Osteoblast (primary cell): ENCODE measurements around the gene VIPR1. TPM values are rescaled to one million over a fixed set of nuclear protein-coding genes. Genes with fewer than 3 reads are reported as not detected.

Source experiments
- DNase-seq: peaks from one replicate; pipeline ENCODE4 v3.0.0; 2011; ENCODE audit warnings: low spot score, mixed read lengths; ENCODE audit not compliant: insufficient read length; ENCODE audit errors: missing footprints
- H2AFZ ChIP-seq: 2 replicates; pipeline ENCODE4 v1.6.0; 2011; ENCODE audit warnings: mild to moderate bottlenecking, low read length
- H3K27ac ChIP-seq: 2 replicates; pipeline ENCODE4 v1.5.1; 2011; ENCODE audit warnings: mild to moderate bottlenecking, low read depth, low read length, moderate library complexity
- H3K27me3 ChIP-seq: 2 replicates; pipeline ENCODE4 v1.6.0; 2012; ENCODE audit warnings: mild to moderate bottlenecking, control low read depth, inconsistent platforms, low read length, moderate library complexity; ENCODE audit not compliant: insufficient read depth
- H3K36me3 ChIP-seq: 2 replicates; pipeline ENCODE4 v1.5.1; 2011; ENCODE audit warnings: mild to moderate bottlenecking, low read length, control low read depth, moderate library complexity; ENCODE audit not compliant: insufficient read depth
- H3K4me1 ChIP-seq: 2 replicates; pipeline ENCODE4 v1.5.1; 2011; ENCODE audit warnings: mild to moderate bottlenecking, low read length, control low read depth, moderate library complexity; ENCODE audit not compliant: insufficient read depth
- H3K4me2 ChIP-seq: 2 replicates; pipeline ENCODE4 v1.6.0; 2011; ENCODE audit warnings: mild to moderate bottlenecking, low read length; ENCODE audit not compliant: insufficient read depth
- H3K4me3 ChIP-seq: fragments of 200-600 bp; sonication (generic); 3 replicates; pipeline ENCODE4 v1.5.1; 2012; ENCODE audit warnings: mild to moderate bottlenecking, low read length, inconsistent platforms; ENCODE audit not compliant: insufficient read depth
- H3K79me2 ChIP-seq: 2 replicates; pipeline ENCODE4 v1.6.0; 2012; ENCODE audit warnings: mild to moderate bottlenecking, low read length, control low read depth, inconsistent platforms; ENCODE audit not compliant: insufficient read depth
- H3K9me3 ChIP-seq: 2 replicates; pipeline ENCODE4 v1.5.1; 2011; ENCODE audit warnings: low read depth, low read length, control low read depth
- H4K20me1 ChIP-seq: 2 replicates; pipeline ENCODE4 v1.6.0; 2012; ENCODE audit warnings: mild to moderate bottlenecking, low read length, control low read depth; ENCODE audit not compliant: insufficient read depth
- total RNA-seq: library from RNA; depleted of rRNA; stranded (reverse); fragments of >200 nt; gene quantifications from 2 replicates; pipeline ENCODE4 v1.2.3, GENCODE V29; 2012
- TF ChIP-seq, protein P1 (sequence below): IDR thresholded peaks from 2 replicates; pipeline ENCODE4 v1.5.1; 2011; ENCODE audit warnings: mild to moderate bottlenecking, low read depth, low read length, moderate library complexity; ENCODE audit errors: extremely low read depth

VIPR1 gene
- total RNA-seq, 1 donor, result not detected

DNA sequence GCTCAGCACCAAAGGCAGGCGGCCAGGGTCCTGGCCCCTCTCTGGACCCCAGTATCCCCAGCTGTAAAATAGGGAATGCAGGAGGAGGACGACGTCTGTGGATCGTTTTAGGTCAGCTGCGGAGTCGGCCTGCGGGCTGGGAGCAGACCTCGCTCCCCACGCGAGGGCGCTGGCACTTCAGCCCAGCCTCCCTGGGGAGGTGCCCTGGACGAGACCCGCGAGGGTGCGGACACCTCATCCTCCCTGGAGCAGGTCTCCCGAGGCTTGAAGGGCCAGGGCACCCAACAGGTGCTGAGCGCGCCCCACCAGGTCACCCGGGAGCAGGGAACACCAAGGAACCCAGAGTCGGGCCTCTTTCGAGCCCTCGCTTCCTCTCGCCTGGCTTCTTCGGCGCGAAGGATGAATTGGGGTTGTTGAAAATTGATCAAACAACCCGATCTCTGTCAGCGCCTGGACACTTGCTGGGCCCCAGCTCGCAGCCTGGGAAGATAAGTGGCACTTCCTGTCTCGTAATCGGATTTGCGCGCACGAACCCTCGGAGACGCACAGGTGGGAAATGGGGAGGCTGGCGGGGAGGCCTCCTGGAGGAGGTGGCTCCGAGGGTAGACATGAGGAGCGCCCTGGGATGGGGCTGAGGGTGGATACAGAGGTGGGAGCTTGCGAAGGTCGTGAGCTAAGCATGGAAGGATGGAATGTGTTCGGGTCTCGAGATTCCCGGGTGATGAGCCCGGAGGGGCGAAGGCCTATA is 588 bp upstream of the VIPR1 start:
- H3K4me1 ChIP-seq, result peaks cover 6% of the 10 kb centered on the region
- no peaks in the 10 kb centered on the region for H3K36me3 ChIP-seq
- no peak overlapping the region for H3K27ac ChIP-seq
- H3K4me3 ChIP-seq, result no peak overlapping the region
- no peaks in the 10 kb centered on the region for H3K79me2 ChIP-seq
- TF ChIP-seq, protein P1, sequence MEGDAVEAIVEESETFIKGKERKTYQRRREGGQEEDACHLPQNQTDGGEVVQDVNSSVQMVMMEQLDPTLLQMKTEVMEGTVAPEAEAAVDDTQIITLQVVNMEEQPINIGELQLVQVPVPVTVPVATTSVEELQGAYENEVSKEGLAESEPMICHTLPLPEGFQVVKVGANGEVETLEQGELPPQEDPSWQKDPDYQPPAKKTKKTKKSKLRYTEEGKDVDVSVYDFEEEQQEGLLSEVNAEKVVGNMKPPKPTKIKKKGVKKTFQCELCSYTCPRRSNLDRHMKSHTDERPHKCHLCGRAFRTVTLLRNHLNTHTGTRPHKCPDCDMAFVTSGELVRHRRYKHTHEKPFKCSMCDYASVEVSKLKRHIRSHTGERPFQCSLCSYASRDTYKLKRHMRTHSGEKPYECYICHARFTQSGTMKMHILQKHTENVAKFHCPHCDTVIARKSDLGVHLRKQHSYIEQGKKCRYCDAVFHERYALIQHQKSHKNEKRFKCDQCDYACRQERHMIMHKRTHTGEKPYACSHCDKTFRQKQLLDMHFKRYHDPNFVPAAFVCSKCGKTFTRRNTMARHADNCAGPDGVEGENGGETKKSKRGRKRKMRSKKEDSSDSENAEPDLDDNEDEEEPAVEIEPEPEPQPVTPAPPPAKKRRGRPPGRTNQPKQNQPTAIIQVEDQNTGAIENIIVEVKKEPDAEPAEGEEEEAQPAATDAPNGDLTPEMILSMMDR, result peak; percentile 16
- H4K20me1 ChIP-seq, result no peaks in the 10 kb centered on the region
- H3K27me3 ChIP-seq, result peaks cover 55% of the 10 kb centered on the region
- peak overlapping the region; percentile 43 for H3K4me2 ChIP-seq
- H3K9me3 ChIP-seq, result no peaks in the 10 kb centered on the region
- DNase-seq, result no peak
- H2AFZ ChIP-seq, result no peak overlapping the region

DNA sequence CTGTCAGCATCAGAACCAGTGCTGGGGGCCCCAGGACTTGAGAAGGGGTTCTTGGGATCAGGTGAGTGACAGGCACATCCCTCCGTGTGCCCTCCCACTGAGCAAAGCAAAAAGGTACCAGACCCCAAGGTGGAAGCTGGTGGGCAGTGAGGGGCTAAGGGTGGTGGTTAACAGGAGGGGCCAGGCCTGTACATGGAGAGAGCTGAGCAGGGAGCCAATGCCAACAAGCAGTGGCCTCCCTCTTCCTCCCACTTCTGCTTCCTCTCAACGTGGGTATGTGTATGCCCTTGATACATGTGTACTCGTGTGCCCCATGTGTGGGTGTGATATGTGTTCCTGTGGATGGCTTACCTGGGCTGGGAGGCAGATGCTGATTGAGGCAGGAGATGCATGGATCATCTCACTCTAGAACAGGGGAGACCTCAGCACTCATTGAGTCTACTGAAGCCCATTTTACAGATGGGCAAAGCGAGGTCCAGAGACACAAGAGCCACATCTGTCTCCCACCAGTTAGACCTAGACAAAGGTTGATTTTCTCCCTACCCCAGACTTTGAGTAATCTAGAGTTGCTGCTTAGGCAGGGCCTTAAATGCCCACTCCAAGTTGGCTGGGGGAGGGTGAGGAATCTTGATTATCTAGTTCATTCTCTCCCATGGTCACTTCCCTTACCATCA is 945 bp downstream of the VIPR1 start:
- Histone ChIP-seq H3K79me2 (no peaks in the 10 kb centered on the region), H2AFZ (no peak overlapping the region)
- TF ChIP-seq, protein P1, result no peak

DNA sequence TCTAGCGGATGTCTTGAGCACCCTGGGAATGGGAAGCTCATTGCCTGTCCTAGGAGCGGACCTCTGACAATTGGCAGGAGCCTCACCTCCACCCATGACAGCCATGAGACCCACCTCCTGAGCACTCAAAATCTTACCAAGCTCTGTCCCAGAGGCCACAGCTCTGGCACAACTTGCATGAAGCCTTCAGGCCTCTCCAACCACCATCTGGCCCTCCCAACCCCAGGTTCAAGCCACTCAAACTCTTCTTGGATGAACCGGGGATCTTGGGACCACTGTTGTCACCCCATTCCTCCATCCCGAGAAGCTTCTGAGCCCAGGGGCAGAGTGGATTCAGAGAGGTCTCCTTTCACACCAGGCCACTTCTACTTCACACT is 1.5 kb downstream of the VIPR1 start:
- TF ChIP-seq, protein P1, result no peak
- Histone ChIP-seq H3K4me3 (no peak overlapping the region), H3K4me2 (no peak overlapping the region), H3K9me3 (no peaks in the 10 kb centered on the region), H3K27me3 (peaks cover 47% of the 10 kb centered on the region), H4K20me1 (no peaks in the 10 kb centered on the region), H3K4me1 (peaks cover 4% of the 10 kb centered on the region), H3K79me2 (no peaks in the 10 kb centered on the region), H3K27ac (no peak overlapping the region), H2AFZ (no peak overlapping the region), H3K36me3 (no peaks in the 10 kb centered on the region)
- no peak for DNase-seq

More for the DNA sequence above, 945 bp downstream of the VIPR1 start:
- H4K20me1 ChIP-seq, result no peaks in the 10 kb centered on the region
- H3K27ac ChIP-seq, result no peak overlapping the region
- peaks cover 48% of the 10 kb centered on the region for H3K27me3 ChIP-seq
- H3K9me3 ChIP-seq, result no peaks in the 10 kb centered on the region
- no peak overlapping the region for H3K4me2 ChIP-seq
- H3K36me3 ChIP-seq, result no peaks in the 10 kb centered on the region
- peak; percentile 60 for DNase-seq
- no peak overlapping the region for H3K4me3 ChIP-seq
- H3K4me1 ChIP-seq, result peaks cover 4% of the 10 kb centered on the region
